OCI-LY3 (cell line): Measurements from ENCODE around the gene ESR1.

Experiments used
- CTCF ChIP-seq: fragments of 200-600, 300-600 bp; sonication (generic); IDR thresholded peaks from 2 replicates; pipeline ENCODE4 v1.5.1; 2014; ENCODE audit warnings: antibody characterized with exemption, low read length, low read depth
- EZH2phosphoT487 ChIP-seq: fragments of 200-600 bp; shearing (Covaris generic); IDR thresholded peaks from 2 replicates; pipeline ENCODE4 v1.6.1; 2018; ENCODE audit warnings: antibody characterized with exemption, mixed run types, low read depth

GRCh38 chr6:151881231-151881630, 73.7 kb downstream of the ESR1 start:
- TF ChIP-seq CTCF, result no peak
- no peak for TF ChIP-seq EZH2phosphoT487
